Measurements from ENCODE around the gene PKIG. TPM values are rescaled to one million over a fixed set of nuclear protein-coding genes. Genes with fewer than 3 reads are reported as not detected.

Gene PKIG
- total RNA-seq, 1 donor from 2014 or later: 29.5 TPM

DNA sequence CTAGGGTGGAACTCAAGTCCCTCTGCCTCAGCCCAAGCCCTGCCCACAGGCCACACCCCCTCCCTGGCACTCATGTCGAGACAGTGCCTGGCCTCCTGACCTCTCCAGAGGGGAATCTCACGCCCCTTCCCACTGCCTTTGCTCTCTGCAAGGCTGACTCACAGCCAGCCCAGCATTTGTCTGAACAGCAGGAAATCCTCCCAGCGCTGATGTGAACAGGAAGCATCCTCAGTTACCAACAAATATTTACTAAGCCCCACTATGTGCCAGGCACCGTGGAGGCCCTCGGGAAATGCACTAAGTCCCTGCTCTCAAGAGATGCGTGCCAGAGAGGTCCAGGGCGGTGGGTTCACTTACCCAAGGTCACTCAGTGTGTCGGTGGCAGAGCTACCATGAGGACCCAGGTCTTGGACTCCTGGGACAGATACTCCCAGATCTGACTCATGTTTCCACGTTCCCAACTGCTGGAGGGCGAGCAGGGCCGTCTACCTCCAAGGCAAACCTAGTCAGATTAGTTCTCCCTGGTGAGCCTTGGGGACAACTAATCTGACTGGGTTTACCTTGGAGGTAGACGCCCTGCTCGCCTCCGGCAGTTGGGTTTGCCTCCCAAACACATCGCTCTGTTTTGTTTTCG is 61.3 kb downstream of the PKIG start:
- Mint-ChIP-seq H3K36me3 (ENCODE audit: unreplicated experiment) (peaks cover 18% of the 10 kb centered on the region), H3K9me3 (ENCODE audit: unreplicated experiment) (no peaks in the 10 kb centered on the region), H3K4me1 (ENCODE audit: unreplicated experiment) (peaks cover 74% of the 10 kb centered on the region), H3K27me3 (ENCODE audit: unreplicated experiment) (no peaks in the 10 kb centered on the region), H3K4me3 (ENCODE audit: unreplicated experiment) (peak overlapping the region; percentile 34), H3K27ac (ENCODE audit: unreplicated experiment) (peak overlapping the region; percentile 94)
- DNase-seq (ENCODE audit: extremely low spot score, unreplicated experiment): no peak
- TF ChIP-seq, protein P1, sequence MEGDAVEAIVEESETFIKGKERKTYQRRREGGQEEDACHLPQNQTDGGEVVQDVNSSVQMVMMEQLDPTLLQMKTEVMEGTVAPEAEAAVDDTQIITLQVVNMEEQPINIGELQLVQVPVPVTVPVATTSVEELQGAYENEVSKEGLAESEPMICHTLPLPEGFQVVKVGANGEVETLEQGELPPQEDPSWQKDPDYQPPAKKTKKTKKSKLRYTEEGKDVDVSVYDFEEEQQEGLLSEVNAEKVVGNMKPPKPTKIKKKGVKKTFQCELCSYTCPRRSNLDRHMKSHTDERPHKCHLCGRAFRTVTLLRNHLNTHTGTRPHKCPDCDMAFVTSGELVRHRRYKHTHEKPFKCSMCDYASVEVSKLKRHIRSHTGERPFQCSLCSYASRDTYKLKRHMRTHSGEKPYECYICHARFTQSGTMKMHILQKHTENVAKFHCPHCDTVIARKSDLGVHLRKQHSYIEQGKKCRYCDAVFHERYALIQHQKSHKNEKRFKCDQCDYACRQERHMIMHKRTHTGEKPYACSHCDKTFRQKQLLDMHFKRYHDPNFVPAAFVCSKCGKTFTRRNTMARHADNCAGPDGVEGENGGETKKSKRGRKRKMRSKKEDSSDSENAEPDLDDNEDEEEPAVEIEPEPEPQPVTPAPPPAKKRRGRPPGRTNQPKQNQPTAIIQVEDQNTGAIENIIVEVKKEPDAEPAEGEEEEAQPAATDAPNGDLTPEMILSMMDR (IDR thresholded peaks at IDR 0.05): no peak

DNA sequence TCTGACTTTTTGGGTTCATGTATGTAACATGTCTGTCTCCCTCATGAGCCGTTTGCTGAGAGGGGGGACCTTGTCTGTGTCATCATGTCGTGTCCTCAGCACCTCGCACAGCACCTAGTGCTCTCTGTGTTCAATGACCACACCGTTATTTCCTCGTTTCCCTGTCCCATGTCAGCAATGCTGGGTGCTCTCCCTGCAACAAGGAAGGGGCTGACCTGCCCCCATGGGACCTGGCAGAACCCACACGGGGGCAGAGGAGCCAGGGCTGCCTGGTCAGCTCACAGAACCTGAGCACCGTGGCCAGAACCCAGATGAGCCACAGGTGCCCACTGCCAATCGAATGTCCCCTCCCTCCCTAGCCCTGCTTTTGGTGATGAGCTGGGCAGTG is 61.8 kb downstream of the PKIG start:
- Mint-ChIP-seq H3K4me1 (ENCODE audit: unreplicated experiment) (peaks cover 75% of the 10 kb centered on the region), H3K9me3 (ENCODE audit: unreplicated experiment) (no peaks in the 10 kb centered on the region), H3K27ac (ENCODE audit: unreplicated experiment) (peak overlapping the region; percentile 94), H3K36me3 (ENCODE audit: unreplicated experiment) (peaks cover 15% of the 10 kb centered on the region), H3K27me3 (ENCODE audit: unreplicated experiment) (no peaks in the 10 kb centered on the region), H3K4me3 (ENCODE audit: unreplicated experiment) (peak overlapping the region; percentile 34)
- TF ChIP-seq, protein P1 (IDR thresholded peaks at IDR 0.05): no peak
- no peak for DNase-seq (ENCODE audit: extremely low spot score, unreplicated experiment)

DNA sequence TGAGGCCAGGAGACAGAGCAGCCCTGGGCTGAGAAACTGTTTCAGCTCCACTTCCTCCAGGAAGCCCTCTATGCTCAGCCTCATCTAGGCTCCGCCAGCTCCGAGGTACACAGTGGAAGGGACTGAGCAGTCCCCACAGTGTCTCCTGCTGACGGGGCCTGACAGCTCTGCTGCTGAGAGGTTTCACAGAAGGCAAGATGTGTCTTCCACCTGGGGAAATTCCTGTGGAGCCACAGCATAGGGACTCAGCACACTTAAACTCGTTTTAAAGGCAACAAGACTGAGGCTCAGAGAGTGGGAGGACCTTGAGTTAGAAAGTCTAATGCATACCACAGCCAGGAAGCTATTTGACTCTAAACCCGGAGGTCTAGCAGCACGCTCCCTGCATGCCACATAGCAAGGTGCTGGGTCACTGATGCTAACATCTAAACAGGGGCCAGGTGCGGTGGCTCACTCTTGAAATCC is 62.3 kb downstream of the PKIG start:
- Mint-ChIP-seq H3K4me3 (ENCODE audit: unreplicated experiment) (no peak overlapping the region), H3K36me3 (ENCODE audit: unreplicated experiment) (peaks cover 14% of the 10 kb centered on the region), H3K27me3 (ENCODE audit: unreplicated experiment) (no peaks in the 10 kb centered on the region), H3K9me3 (ENCODE audit: unreplicated experiment) (no peaks in the 10 kb centered on the region), H3K4me1 (ENCODE audit: unreplicated experiment) (peaks cover 80% of the 10 kb centered on the region), H3K27ac (ENCODE audit: unreplicated experiment) (peak overlapping the region; percentile 94)
- TF ChIP-seq, protein P1 (IDR thresholded peaks at IDR 0.05): no peak
- no peak for DNase-seq (ENCODE audit: extremely low spot score, unreplicated experiment)

DNA sequence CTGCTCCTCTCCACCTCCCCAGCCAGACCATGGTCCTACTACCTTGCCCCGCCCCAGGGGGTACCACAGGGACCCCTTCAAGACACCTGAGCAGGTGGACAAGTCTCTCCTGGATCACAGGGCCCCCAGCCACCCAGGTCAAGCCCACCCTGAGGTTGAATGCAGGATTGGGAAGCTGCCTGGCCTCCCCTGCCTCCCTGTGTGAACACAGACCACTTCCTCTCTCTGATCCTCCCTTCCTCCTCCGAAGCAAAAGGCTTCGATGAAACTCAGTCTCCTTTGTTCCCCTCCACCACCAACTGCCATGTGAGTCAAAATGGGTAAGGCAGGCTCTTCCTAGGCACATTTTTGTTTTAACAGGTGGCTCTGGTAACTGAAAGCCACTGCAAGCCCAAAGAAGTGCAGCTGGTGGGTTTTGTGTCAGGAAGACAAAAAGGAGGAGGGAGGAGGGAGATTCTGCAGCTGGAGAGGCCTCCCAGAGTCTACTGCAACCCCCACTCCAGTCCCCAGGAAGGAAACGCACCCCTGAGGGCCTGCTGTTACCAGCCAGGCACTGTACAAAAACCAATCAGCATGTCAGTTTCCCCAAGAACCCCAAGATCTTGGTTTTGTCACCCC is 63.8 kb downstream of the PKIG start:
- Mint-ChIP-seq H3K27me3 (ENCODE audit: unreplicated experiment) (no peaks in the 10 kb centered on the region), H3K9me3 (ENCODE audit: unreplicated experiment) (no peaks in the 10 kb centered on the region), H3K4me3 (ENCODE audit: unreplicated experiment) (peak overlapping the region; percentile 16), H3K4me1 (ENCODE audit: unreplicated experiment) (peaks cover 87% of the 10 kb centered on the region), H3K27ac (ENCODE audit: unreplicated experiment) (peak overlapping the region; percentile 87), H3K36me3 (ENCODE audit: unreplicated experiment) (peaks cover 5% of the 10 kb centered on the region)
- DNase-seq (ENCODE audit: extremely low spot score, unreplicated experiment): no peak
- TF ChIP-seq, protein P1 (IDR thresholded peaks at IDR 0.05): no peak

DNA sequence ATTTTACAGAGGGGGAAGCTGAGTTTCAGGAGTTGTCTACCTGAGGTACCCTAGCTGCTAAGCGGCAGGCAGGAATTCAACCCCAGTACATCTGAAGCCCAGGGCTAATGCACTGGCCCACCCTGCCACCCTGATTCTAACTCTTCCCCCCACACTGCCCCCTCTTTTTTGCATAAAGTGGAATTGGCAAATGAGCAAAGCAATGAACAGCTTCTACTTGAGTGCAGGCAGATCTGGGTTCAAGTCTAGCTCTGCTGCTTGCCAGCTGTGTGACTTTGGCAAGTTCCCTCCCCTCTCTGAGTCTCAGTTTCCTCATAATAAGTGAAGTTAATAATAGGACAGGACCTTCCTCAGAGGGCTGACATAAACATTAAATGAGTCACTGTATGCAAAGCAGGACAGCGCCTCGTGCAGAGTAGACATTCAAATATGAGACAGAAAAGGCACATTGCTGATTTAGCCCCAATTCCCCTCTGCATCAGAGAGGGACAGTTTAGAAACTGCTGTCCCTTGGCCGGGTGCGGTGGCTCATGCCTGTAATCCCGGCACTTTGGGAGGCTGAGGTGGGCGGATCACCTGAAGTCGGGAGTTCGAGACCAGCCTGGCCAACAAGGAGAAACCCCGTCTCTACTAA is 64.4 kb downstream of the PKIG start:
- Mint-ChIP-seq H3K9me3 (ENCODE audit: unreplicated experiment) (no peaks in the 10 kb centered on the region), H3K36me3 (ENCODE audit: unreplicated experiment) (no peaks in the 10 kb centered on the region), H3K4me3 (ENCODE audit: unreplicated experiment) (peak overlapping the region; percentile 44), H3K27me3 (ENCODE audit: unreplicated experiment) (no peaks in the 10 kb centered on the region), H3K4me1 (ENCODE audit: unreplicated experiment) (peaks cover 84% of the 10 kb centered on the region), H3K27ac (ENCODE audit: unreplicated experiment) (peak overlapping the region; percentile 87)
- TF ChIP-seq, protein P1 (IDR thresholded peaks at IDR 0.05): no peak
- no peak for DNase-seq (ENCODE audit: extremely low spot score, unreplicated experiment)
